OCI-M2 (cell line): ENCODE data around the gene BAG5.

Experiments used
- DNase-seq: peaks from one replicate; lab custom pipeline; 2025; ENCODE audit not compliant: unreplicated experiment; lab: John Stamatoyannopoulos, UW

BAG5 gene

GRCh38 chr14:103547455-103547940, 15.0 kb downstream of the BAG5 start:
- DNase-seq, result no peak

GRCh38 chr14:103546652-103547454, 15.6 kb downstream of the BAG5 start:
- DNase-seq, result no peak

GRCh38 chr14:103545915-103546651, 16.4 kb downstream of the BAG5 start:
- no peak for DNase-seq

GRCh38 chr14:103545219-103545914, 17.1 kb downstream of the BAG5 start:
- DNase-seq, result no peak

- no peak for DNase-seq
These were observed 17.9 kb downstream of the BAG5 start for GRCh38 chr14:103544388-103545218.

- no peak for DNase-seq
These were observed 18.6 kb downstream of the BAG5 start for GRCh38 chr14:103543721-103544387.

GRCh38 chr14:103543140-103543539, 19.3 kb downstream of the BAG5 start:
- no peak for DNase-seq

- DNase-seq, result no peak
These were observed 19.8 kb downstream of the BAG5 start for GRCh38 chr14:103542605-103543088.

- DNase-seq, result no peak
These were observed 20.5 kb downstream of the BAG5 start for GRCh38 chr14:103541709-103542604.

- no peak for DNase-seq
These were observed 21.4 kb downstream of the BAG5 start for GRCh38 chr14:103540821-103541708.

GRCh38 chr14:103539056-103539825, 23.2 kb downstream of the BAG5 start:
- DNase-seq, result no peak

GRCh38 chr14:103538291-103539055, 24.0 kb downstream of the BAG5 start:
- DNase-seq, result no peak

- no peak for DNase-seq
These were observed 25.1 kb downstream of the BAG5 start for GRCh38 chr14:103537175-103537990.

GRCh38 chr14:103536693-103537092, 25.8 kb downstream of the BAG5 start:
- no peak for DNase-seq

GRCh38 chr14:103535891-103536565, 26.4 kb downstream of the BAG5 start:
- DNase-seq, result no peak
